OCI-LY7 (cell line): ENCODE results near the gene AHSP. TPM values are rescaled to one million over a fixed set of nuclear protein-coding genes. Genes with fewer than 3 reads are reported as not detected.
"Not testable (repeated sequence)": the region's sequence is repeated elsewhere in the genome, so short reads cannot be mapped to it uniquely, and the experiment has no call there.

ENCODE experiments used
- BruUV-seq: library from RNA; stranded (reverse); fragments of 400-500 nt; replicated peaks from 2 replicates; lab custom pipeline; 2021; lab: Mats Ljungman, UMichigan
- CTCF ChIA-PET: fragments of 300-600 bp; sonication (Branson Sonifier 250); formaldehyde crosslinking; loops from one replicate; lab custom pipeline; 2022; ENCODE audit warnings: antibody characterized with exemption; ENCODE audit not compliant: unreplicated experiment; lab: Charles Lee
- POLR2A ChIA-PET: fragments of 300-600 bp; sonication (Branson Sonifier 250); formaldehyde crosslinking; loops from one replicate; lab custom pipeline; 2022; ENCODE audit warnings: antibody characterized with exemption; lab: Charles Lee
- DNase-seq: peaks from one replicate; pipeline ENCODE4 v3.0.0-alpha.2; 2015; ENCODE audit warnings: low spot score
- H2AFZ ChIP-seq: fragments of 200-600 bp; sonication (generic), shearing (Covaris generic); 2 replicates; pipeline ENCODE4 v1.6.1; 2014; ENCODE audit warnings: mild to moderate bottlenecking, antibody characterized with exemption, low read length, moderate library complexity
- H3K27ac ChIP-seq: fragments of 200-600 bp; sonication (generic); 2 replicates; pipeline ENCODE4 v1.5.1; 2014; ENCODE audit warnings: mixed run types, low read depth, mild to moderate bottlenecking, moderate library complexity, low read length, inconsistent platforms; ENCODE audit not compliant: poor library complexity, severe bottlenecking
- H3K36me3 ChIP-seq: fragments of 200-600 bp; sonication (generic); 2 replicates; pipeline ENCODE4 v1.6.1; 2014; ENCODE audit warnings: mild to moderate bottlenecking, antibody characterized with exemption, low read length, moderate library complexity, mixed read lengths; ENCODE audit not compliant: insufficient read depth
- H3K4me1 ChIP-seq: fragments of 200-600 bp; sonication (generic); 2 replicates; pipeline ENCODE4 v1.5.1; 2014; ENCODE audit warnings: mild to moderate bottlenecking, low read length; ENCODE audit not compliant: insufficient read depth, poor library complexity, severe bottlenecking
- H3K4me2 ChIP-seq: fragments of 200-600 bp; sonication (generic); 2 replicates; pipeline ENCODE4 v1.6.1; 2014; ENCODE audit warnings: mild to moderate bottlenecking, low read length
- H3K4me3 ChIP-seq: fragments of 200-600 bp; sonication (generic); 2 replicates; pipeline ENCODE4 v1.5.1; 2014; ENCODE audit warnings: mild to moderate bottlenecking, low read depth, low read length; ENCODE audit not compliant: poor library complexity, severe bottlenecking
- H3K79me2 ChIP-seq: fragments of 200-600 bp; sonication (generic); 2 replicates; pipeline ENCODE4 v1.6.1; 2016; ENCODE audit warnings: low read depth, mild to moderate bottlenecking, low read length, moderate library complexity, mixed read lengths; ENCODE audit not compliant: insufficient read depth
- H3K9me2 ChIP-seq: fragments of 200-600 bp; sonication (generic); 2 replicates; pipeline ENCODE4 v1.6.1; 2016; ENCODE audit warnings: mild to moderate bottlenecking, low read length, mixed read lengths; ENCODE audit not compliant: insufficient read depth
- H3K9me3 ChIP-seq: fragments of 200-600 bp; sonication (generic); 2 replicates; pipeline ENCODE4 v1.6.1; 2014; ENCODE audit warnings: mild to moderate bottlenecking, mixed run types, low read length, mixed read lengths
- H4K20me1 ChIP-seq: fragments of 200-600 bp; sonication (generic); 2 replicates; pipeline ENCODE4 v1.6.1; 2014; ENCODE audit warnings: mild to moderate bottlenecking, antibody characterized with exemption, low read length, moderate library complexity, mixed read lengths; ENCODE audit not compliant: insufficient read depth
- CTCF ChIP-seq: fragments of 200-600 bp; sonication (generic); conservative IDR thresholded peaks from 2 replicates; pipeline ENCODE4 v1.5.1; 2014; ENCODE audit warnings: mild to moderate bottlenecking, antibody characterized with exemption, low read length, moderate library complexity, mixed read lengths
- EZH2phosphoT487 ChIP-seq: fragments of 200-600 bp; sonication (generic); IDR thresholded peaks from 2 replicates; pipeline ENCODE4 v1.6.1; 2018; ENCODE audit warnings: low read depth, borderline replicate concordance, mild to moderate bottlenecking, mixed run types, antibody characterized with exemption, low read length, moderate library complexity, mixed read lengths
- intact Hi-C: fragments of 100-400 bp; cut with micrococcal nuclease; formaldehyde crosslinking; loops from one replicate; pipeline ENCODE4 v1.10.0; 2022; ENCODE audit not compliant: unreplicated experiment
- total RNA-seq, 2 experiments: library from RNA; depleted of rRNA in 1 of 2; stranded (reverse); fragments of >200 nt in 1 of 2; shearing (Covaris generic) in 1 of 2; gene quantifications; 2 replicates each; pipeline ENCODE4 v1.2.3, GENCODE V29; 2014 to 2022

AHSP gene
- total RNA-seq, 2 experiments from 2014 or later = not detected

GRCh38 chr16:31522071-31522470, 5.6 kb upstream of the AHSP start:
- H3K9me2 ChIP-seq = no peaks in the 10 kb centered on the region
- no TSS peak for BruUV-seq
- no peaks in the 10 kb centered on the region for H3K4me1 ChIP-seq
- no peak for DNase-seq
- intact Hi-C loops = no loop called here
- TF ChIP-seq EZH2phosphoT487 = no peak
- no peak for TF ChIP-seq CTCF
- ChIA-PET CTCF (no interaction called here), POLR2A (no interaction called here)
- H3K4me3 ChIP-seq = no peak overlapping the region
- no peak overlapping the region for H3K27ac ChIP-seq
- H4K20me1 ChIP-seq = no peaks in the 10 kb centered on the region
- H2AFZ ChIP-seq = no peak overlapping the region
- H3K36me3 ChIP-seq = no peaks in the 10 kb centered on the region
- H3K79me2 ChIP-seq = no peaks in the 10 kb centered on the region
- H3K9me3 ChIP-seq = no peaks in the 10 kb centered on the region
- H3K4me2 ChIP-seq = no peak overlapping the region

GRCh38 chr16:31523768-31524167, 3.9 kb upstream of the AHSP start:
- CTCF ChIA-PET, H3K9me3 ChIP-seq, intact Hi-C loops, H3K4me2 ChIP-seq, H3K36me3 ChIP-seq, BruUV-seq, H4K20me1 ChIP-seq, POLR2A ChIA-PET, H3K4me3 ChIP-seq, H2AFZ ChIP-seq, H3K9me2 ChIP-seq, H3K4me1 ChIP-seq, DNase-seq, H3K27ac ChIP-seq, H3K79me2 ChIP-seq: not testable (repeated sequence)

GRCh38 chr16:31525113-31525512, 2.6 kb upstream of the AHSP start:
- TF ChIP-seq CTCF (no peak), EZH2phosphoT487 (no peak)
- Histone ChIP-seq H3K79me2 (no peaks in the 10 kb centered on the region), H3K4me1 (no peaks in the 10 kb centered on the region), H3K4me3 (no peak overlapping the region), H3K27ac (no peak overlapping the region), H3K9me2 (no peaks in the 10 kb centered on the region), H2AFZ (no peak overlapping the region), H3K4me2 (no peak overlapping the region), H3K36me3 (no peaks in the 10 kb centered on the region), H3K9me3 (no peaks in the 10 kb centered on the region), H4K20me1 (no peaks in the 10 kb centered on the region)
- BruUV-seq = no TSS peak
- ChIA-PET POLR2A (no interaction called here), CTCF (no interaction called here)
- intact Hi-C loops = no loop called here
- no peak for DNase-seq
